GM18520 (cell line): ENCODE results near the gene NIBAN1.
A peak's percentile ranks its signal among the peaks of the same experiment; 100 is the strongest.
"Not testable (repeated sequence)": the region's sequence is repeated elsewhere in the genome, so short reads cannot be mapped to it uniquely, and the experiment has no call there.

ENCODE experiments used
- ATAC-seq: cut with Tn5 transposase; IDR thresholded peaks from one replicate; pipeline ENCODE4 v1.9.1; 2021; ENCODE audit not compliant: unreplicated experiment

NIBAN1 gene

DNA sequence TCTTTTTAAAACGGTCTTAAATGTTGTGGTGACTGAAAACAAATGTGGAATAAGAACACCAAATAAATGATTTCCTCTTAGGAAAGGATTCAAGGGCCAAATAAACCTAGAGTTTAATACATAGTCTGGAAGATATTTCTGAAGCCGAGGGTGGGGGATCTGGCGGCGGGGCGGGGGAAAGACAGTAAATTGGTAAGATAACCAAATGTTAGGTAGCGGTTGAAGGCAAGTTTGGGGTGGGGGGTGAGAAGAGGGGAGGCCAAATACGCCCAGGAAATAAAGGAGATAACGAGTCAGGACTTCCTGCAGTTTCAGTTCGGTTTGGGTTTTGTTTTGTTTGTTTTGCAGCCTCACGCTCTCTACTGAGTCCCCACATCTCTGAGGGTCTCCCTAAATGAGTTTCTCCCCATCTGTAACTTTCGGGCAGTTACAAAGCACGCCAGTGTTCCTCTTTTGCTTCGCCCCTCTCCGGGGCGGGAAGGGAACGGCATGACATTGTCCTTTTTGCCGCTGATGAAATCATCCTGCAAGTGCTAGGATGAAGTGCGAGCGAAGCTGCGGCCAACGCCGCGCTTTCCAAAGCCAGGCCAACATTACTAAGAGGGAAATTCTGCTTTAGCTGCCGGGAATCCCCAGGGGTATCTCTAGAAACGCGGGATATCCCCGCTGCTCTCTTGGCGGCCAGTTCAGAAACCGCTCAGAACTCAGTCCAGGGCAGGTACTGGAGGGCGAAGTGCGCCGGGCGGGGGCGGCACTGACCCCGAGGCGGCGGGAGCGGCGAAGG, 844 bp downstream of the NIBAN1 start:
- peak; percentile 44 for ATAC-seq

DNA sequence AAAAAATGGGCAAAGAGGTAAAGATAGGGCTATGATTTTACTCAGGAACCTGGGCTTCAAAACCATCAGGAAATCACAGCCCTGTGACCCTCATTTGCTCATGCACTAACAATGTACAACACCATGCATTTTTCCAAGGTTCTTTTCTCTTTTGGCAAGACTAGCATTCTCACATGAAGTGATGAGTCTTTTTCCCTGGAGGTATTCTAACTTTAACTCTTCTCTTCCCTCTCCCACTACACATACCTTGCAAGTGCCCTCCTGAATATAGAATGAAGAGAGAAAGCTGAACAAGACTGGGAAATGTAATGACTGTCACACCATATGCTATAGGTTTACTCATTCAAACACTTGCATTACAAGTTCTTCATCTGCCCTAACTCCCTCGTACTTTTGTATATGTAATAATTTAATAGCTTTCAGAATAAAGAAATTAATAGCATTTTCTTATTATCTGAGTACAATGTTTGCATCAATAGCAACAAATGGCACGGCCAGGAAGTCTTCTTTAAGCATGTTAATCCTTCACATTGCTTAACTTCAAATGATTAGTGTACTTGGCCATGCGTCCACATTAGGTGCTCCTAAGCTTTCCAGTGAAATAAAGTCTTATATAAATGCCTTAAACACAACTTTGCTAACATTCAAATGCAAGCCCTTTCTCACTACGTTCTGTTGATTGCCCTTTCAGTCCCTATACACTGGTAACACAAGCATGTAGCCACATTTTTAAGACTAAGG, 1.8 kb downstream of the NIBAN1 start:
- ATAC-seq = no peak

DNA sequence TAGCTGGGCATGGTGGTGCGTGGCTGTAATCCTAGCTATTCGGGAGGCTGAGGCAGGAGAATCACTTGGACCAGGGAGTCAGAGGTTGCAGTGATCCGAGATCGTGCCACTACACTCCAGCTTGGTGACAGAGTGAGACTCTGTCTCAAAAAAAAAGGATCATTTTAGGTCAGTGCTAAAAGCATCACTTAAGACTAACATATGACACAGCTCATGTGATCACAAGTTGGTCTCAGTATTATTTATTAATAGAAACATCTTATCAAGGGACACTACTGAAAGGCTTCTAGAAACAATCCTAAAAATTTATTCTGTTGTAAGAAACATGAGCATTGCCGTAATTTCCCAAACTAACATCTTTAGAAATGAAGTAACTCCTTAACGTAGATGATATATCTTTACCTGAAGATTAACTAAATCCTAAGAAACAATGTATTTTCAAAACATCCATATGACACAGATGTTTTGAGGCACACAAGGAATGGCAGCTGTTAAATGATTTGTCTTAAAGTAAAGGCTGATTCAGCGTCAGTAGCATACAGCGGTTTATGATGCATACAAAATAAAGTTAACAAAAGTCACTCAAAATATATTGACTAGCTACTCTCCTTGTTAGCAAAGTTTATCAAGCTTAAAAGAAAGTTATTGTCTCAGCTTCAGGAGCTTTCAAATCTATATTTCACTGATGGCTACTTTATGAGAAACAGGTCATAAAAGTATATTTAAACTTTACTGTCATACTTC, 2.6 kb downstream of the NIBAN1 start:
- no peak for ATAC-seq

DNA sequence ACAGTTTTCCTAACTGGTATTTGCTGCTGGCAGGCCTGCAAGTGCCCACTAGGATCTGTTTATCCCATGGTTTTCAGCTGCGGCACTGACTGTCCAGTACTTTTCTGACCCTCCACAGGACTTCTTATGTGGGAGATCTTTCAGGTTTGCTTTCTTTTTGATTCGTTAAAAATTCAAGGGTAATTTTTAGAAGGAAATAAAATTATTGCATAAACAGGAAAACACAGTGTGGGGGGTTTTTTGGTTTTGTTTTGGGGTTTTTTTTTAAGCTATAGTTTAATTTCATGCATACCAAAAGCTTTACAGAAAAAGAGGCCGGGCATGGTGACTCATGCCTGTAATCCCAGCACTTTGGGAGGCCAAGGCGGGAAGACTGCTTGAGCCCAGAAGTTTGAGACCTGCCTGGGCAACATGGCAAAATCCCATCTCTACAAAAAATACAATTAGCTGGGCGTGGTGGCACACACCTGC, 3.6 kb downstream of the NIBAN1 start:
- no peak for ATAC-seq

DNA sequence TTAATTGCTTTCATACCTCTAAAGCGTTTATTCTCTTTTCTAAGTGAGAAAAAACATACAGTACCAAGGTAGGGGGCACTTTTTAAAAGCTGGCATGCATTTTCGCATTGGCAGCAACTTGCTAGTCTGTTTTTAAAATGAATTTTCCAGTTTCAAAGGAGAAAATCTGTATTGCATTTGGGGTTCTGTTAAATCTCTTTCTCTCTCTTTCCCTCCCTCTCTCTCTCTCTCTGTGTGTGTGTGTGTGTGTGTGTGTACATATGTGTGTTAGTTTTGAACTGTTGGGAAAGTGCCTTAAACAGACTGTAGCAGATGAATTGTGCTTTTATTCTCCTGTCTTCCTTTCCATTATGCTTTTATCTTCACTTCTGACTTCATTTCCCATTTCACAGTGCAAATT, 7.3 kb downstream of the NIBAN1 start:
- ATAC-seq = no peak

DNA sequence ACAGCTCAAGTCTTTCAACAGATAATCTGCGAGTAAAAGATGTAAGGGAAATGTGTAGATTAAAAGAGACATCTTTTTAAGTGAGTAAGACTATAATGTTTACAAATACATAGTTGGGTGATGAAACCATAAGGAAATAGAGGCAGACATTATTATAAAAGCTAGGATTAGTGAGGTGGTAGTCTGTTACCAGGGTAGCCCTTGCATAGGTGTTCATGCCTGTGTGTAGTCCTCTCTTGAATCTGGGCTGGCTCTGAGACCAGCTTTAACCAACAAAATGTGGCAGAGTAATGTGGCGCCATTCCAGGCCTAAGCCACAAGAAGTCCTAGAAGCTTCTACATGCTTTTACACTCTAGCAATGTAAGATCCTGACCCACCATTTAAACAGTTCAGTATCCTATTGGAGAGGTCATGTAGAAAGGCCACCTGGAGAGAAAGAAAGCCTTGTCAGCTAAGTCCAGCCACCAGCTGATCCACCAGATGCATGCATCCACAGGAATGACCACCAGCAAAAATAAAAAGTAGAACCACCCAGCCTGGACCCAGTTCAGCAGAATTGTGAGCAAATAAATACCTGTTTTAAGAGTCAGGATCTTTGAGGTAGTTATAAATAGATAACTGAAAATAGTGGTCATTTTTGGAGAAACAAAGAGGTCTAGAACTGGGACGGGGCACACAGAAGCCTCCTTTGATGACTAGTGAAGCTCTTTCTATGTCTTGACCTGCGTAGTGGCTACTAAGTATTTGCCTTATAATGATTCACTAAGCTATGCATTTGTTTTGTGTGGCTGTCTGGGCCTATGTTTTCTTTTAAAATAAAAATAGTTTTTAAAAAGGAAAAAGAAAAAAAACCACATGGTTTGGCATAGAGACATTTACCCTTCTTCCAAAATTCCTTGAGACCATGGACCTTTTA, 8.1 kb downstream of the NIBAN1 start:
- ATAC-seq = no peak

DNA sequence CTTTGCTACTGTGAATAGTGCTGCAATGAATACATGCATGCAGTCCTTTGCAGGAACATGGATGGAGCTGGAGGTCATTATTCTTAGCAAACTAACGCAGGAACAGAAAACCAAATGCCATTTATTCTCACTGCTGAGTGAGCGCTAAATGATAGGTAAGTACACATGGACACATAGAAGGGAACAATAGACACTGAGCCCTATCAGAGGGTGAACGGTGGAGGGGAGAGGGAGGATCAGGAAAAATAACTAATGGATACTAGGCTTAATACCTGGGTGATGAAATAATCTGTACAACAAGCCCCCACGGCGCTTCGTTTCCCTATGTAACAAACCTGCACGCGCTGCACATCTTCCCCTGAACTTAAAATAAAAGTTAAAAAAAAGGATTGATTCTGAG, 8.9 kb downstream of the NIBAN1 start:
- ATAC-seq = no peak

DNA sequence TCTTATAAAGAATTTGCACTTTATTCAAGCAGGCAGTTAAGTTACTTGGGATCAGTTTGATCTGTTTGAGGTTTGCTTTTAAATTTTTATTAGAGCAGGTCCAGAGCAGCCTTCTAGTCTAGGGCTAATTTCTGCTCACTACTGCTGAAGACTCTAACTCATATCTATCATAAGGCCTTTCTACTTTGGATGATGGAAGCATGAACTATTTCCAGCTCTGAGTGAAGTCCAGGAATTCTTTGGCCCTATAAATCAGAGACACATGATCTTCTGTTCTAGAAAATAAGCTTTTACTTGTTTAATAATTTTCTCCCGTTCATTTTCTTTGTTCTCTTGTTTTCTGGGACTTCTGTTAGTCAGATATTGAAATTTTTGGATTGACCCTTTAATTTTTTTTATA, 14.7 kb downstream of the NIBAN1 start:
- no peak for ATAC-seq

DNA sequence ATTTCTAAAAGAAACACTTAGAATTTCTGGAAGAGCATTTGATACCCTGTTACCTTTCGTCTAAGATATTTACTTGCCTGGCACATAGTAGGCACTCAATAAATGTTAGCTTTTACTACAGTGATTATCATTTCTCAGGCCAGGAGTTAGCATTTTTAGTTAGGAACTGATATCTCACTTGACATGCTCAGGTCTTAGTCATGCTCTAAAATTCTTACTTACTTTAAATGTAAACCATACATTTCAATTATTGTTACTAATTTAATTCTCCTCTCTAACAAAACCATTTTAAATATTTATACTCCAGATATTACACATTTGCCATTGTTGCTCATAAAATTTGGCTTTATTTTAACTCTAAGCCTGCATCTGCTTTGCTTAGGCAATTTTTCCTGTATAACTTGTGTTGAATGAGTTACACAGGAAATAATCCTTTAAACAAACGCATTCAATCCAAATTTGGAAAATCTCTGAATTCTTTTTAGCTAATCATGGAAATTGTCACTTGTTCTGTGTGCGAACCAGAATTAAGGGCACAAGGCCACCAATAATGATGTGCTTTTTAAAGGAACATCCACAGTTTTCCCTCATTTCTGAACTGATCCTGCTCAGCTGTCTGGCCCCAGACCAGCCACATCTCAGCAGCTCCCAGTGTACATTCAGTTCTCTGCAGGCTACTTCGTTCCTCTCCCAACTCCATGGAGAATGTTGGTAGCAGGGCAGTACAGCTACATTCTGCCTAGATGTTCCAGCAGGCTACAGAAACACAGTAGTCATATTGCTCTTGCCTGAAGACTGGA, 15.6 kb downstream of the NIBAN1 start:
- ATAC-seq = no peak

DNA sequence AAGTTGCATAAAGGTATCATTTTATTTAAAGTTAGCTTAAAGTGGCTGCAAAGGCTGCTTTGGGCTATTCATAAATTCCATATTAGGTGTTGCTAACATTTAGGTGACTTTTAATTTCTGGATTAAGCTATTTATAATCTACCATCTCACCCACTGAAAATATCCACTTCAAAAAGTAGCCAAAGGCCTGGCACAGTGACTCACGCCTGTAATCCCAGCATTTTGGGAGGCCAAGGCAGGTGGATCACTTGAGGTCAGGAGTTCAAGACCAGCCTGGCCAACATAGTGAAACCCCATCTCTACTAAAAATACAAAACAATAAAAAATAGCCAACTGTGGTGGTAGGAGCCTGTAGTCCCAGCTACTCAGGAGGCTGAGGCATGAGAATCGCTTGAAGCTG, 16.4 kb downstream of the NIBAN1 start:
- not testable (repeated sequence) for ATAC-seq

DNA sequence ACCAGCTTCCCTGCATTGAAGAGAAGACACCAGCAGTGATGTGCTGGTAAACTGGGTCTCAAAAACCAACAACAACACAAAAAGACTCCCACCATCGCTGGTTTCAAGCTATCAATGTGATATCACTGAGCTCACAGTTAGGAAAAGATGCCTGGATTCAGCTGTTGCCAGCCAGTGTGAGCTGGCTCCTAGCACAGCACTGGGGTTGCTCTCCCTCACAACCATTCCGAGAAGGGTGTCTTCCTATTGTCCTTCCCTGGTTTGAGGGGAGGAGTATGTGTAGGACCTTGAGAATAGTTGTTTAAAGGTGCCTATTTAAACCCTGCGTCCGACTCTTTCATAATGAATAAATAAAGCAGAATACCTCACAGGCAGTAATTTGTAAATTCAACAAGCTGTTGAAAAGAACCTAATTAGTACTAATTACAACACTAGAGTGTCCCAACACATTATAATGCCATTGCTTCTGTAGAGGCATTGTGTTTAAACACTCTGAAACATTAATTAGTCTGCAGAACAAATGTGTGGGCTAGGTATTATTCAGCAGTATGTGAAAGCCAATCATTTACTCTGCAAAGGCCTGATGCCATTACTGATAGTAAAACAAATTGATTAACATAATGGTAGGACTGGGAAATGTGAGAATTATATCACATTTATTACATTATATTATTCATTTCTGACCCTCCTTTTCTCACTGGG, 17.2 kb downstream of the NIBAN1 start:
- no peak for ATAC-seq

DNA sequence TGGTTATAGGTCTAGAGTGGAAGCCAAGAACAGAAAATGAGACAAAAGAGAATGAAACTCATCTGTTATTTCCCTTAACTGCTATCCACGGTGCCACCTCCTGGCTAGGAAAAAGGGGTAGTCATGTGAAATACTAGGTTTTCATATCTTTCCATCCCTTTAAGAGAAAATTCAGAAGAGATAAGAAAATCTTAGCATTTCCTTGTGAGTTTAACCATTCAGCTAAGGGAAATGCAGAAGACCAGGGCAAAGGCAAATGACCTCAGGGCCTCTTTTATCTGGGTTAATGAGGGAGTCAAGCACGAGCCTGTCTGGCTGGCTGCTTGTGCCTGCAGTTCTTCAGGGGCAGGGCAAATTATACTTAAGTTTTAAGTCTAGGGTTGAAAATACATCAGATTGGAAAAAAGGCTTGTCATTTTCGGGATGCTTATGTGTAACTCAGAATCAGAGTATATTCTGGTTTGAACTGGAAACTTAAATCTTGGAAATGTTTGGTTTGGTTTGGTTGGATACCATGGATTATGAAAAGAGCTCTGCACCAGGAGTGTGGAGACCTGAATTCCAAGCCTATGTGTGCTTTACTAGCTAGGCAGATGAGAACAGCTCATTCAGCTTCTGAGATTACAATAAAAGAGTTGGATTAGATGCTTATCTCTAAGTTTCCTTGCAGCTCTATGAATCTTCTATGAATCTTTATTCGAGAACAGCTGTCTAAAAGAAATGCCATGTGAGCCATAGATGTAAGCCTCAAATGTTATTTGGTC, 19.9 kb downstream of the NIBAN1 start:
- no peak for ATAC-seq

DNA sequence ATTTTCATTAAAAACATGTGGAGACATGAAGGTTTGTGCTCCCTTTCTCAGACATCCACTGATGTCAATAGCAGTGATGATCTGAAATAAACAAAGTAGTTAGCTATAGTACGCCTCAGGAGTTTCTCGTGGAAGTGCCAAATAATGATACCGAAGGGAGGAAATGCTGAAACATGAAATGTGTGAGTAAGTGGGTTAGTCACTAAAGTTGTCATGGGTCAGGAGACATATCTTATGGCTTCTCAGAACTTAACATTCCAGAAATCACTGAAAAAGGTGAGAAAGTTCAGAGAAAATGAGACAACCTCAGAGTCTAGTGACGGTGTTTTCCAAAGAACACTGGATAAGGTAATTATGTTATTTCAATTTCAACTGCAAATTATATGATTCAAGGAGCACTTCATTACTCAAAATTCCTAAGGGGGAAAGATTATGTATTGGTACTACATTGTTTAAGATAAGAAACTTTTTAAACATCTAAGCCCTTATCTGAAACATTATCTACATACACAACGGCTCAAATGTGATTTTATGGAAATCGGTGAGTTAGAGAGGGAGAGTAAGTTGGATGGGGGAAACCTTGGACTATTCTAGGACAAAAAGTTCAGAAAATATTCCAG, 20.6 kb downstream of the NIBAN1 start:
- no peak for ATAC-seq

DNA sequence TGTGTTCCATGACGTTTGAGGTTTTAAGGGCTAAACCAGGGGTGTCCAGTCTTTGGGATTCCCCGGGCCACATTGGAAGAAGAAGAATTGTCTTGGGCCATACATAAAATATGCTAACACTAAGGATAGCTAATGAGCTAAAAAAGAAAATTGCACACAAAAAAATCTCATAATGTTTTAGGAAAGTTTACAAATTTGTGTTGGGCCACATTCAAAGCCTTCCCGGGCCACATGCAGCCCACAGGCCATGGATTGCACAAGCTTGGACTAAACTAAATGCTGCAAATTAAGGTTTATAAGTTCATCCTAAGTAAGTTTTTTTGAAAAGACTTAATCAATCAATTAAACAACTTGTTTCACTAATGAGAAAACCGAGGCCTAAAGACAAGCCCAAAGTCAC, 21.9 kb downstream of the NIBAN1 start:
- no peak for ATAC-seq

DNA sequence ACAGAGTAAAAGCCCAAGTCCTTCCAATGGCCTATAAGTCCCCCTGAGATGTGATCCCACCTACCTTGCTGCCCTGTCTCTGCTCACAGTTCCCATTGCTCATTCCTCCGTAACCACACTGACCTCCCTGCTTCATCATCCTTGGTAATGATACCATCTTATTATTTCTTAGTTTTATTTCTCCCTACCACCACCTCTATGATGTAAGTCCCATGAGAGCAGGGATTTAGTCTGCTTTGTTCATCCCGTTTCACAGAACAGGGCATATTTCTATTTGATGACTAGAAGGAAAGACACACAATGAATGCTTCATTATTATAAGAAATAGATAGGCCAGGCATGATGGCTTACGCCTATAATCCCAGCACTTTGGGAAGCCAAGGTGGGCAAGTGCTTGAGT, 22.5 kb downstream of the NIBAN1 start:
- ATAC-seq = no peak

DNA sequence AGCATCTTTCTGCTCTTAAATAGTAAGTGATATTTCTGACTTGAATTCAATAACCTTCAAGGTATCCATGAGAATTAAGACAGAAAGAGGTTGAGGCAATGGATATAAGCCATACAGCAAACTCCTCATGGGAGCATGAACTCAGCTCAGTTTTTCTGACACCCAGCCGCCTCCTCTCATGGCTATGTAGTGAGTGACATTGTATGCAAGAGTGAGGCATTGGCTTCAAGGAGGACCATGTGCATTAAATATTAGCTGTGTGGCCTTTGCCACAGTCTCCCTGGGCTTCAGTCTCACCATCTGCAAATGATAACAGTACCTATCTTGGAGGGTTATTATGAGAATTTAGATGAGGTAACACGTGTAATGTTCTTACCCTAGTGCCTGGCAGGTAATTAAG, 23.4 kb downstream of the NIBAN1 start:
- no peak for ATAC-seq

DNA sequence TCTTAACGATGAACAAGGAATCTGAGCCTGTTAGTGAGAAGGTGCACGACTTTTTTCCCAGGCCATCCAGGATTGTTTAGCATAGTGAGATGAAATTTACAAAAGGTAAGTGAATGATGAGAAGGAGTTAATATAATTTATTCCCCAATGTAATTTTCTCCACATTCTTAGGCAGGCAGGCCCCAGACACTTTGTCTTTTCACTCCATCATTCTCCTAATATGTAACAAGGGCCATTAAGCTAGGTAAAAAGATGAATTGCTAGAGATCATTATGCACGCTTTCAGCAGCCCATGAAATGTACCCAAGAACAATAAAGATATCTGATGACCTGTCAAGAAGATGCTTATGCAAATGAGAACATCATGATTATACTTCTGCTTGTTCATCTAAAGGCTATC, 24.1 kb downstream of the NIBAN1 start:
- ATAC-seq = no peak
